Gastroesophageal sphincter (tissue), 4 donors: Measurements from ENCODE around the gene H19. TPM values are rescaled to one million over a fixed set of nuclear protein-coding genes. Genes with fewer than 3 reads are reported as not detected.

ENCODE experiments used
- ATAC-seq: fragments of 150-250 bp; one replicate; pipeline ENCODE4 v1.9.1; 2016; ENCODE audit warnings: mild to moderate bottlenecking, moderate library complexity
- H3K27ac ChIP-seq, 4 donors: fragments of 200-600 bp; sonication (generic) in 3 of 4; 1 replicate in 3 of 4; 2 replicates in 1 of 4; pipeline ENCODE4 v1.5.1; 2016 to 2019
- H3K27me3 ChIP-seq: fragments of 200-600 bp; sonication (generic); one replicate; pipeline ENCODE4 v1.5.1; 2019
- H3K36me3 ChIP-seq, 2 donors: fragments of 200-600 bp; sonication (generic); one replicate each; pipeline ENCODE4 v1.5.1; 2019; ENCODE audit warnings: control low read depth in 1 of 2
- H3K4me1 ChIP-seq, 3 donors: fragments of 200-600 bp; sonication (generic); 1 replicate in 2 of 3; 2 replicates in 1 of 3; pipeline ENCODE4 v1.5.1; 2016 to 2019; ENCODE audit warnings: control low read depth in 2 of 3
- H3K4me3 ChIP-seq, 2 donors: fragments of 200-600 bp; sonication (generic); one replicate each; pipeline ENCODE4 v1.5.1; 2019; ENCODE audit warnings: mild to moderate bottlenecking in 1 of 2, moderate library complexity in 1 of 2
- H3K9me3 ChIP-seq, 3 donors: fragments of 200-600 bp; sonication (generic); one replicate each; pipeline ENCODE4 v1.5.1; 2017 to 2019; ENCODE audit warnings: control low read depth in 2 of 3
- CTCF ChIP-seq, 4 experiments: fragments of 200-600 bp in 2 of 4; fragments of 450-650 bp in 2 of 4; sonication (generic) in 1 of 4; IDR thresholded peaks; one replicate each; pipeline ENCODE4 v1.5.1; 2017 to 2019; ENCODE audit warnings: antibody characterized with exemption in 4 of 4, mild to moderate bottlenecking in 2 of 4, moderate library complexity in 2 of 4
- EP300 ChIP-seq: sonication (generic); formaldehyde crosslinking; IDR thresholded peaks from one replicate; pipeline ENCODE4 v1.6.1; 2017; ENCODE audit warnings: antibody characterized with exemption, mild to moderate bottlenecking
- POLR2A ChIP-seq, 2 donors: fragments of 450-650 bp; IDR thresholded peaks; one replicate each; pipeline ENCODE4 v1.6.1; 2017; ENCODE audit warnings: antibody characterized with exemption in 2 of 2, mild to moderate bottlenecking in 2 of 2, moderate library complexity in 1 of 2
- POLR2AphosphoS5 ChIP-seq: sonication (generic); formaldehyde crosslinking; IDR thresholded peaks from one replicate; pipeline ENCODE4 v1.6.1; 2017; ENCODE audit warnings: antibody characterized with exemption
- WGBS, 2 donors: methylation state at CpG; one replicate each; pipeline ENCODE4 v1.1.5; 2018; ENCODE audit warnings: low coverage in 1 of 2; 5-methylcytosine and 5-hydroxymethylcytosine counted together
- total RNA-seq, 4 donors: library from RNA; depleted of rRNA; stranded (reverse); fragments of >200 nt; gene quantifications; one replicate each; pipeline ENCODE4 v1.1.0, GENCODE V29; 2016

The H19 gene
- total RNA-seq, 4 donors from 2014 or later, result 77.5 to 429 (median 399) TPM

- Histone ChIP-seq H3K36me3 (no peaks in the 10 kb centered on the region), H3K27me3 (no peaks in the 10 kb centered on the region), H3K9me3 (no peaks in the 10 kb centered on the region), H3K27ac (no peak overlapping the region), H3K4me1 (no peaks in the 10 kb centered on the region), H3K4me3 (no peak overlapping the region)
- TF ChIP-seq EP300 (no peak), POLR2A (IDR thresholded peaks at IDR 0.05) (no peak)
- no peak for ATAC-seq
- no CpG with 5 or more reads among the region's 6 CpGs for WGBS, 2 donors
Observed at GRCh38 chr11:1987024-1987423, 10.6 kb downstream of the H19 start.

GRCh38 chr11:1983601-1983961, 14.1 kb downstream of the H19 start:
- no peaks in the 10 kb centered on the region for H3K27me3 ChIP-seq
- no peaks in the 10 kb centered on the region for H3K9me3 ChIP-seq
- no peak overlapping the region for H3K4me3 ChIP-seq
- H3K4me1 ChIP-seq, result no peaks in the 10 kb centered on the region
- no CpG with 5 or more reads among the region's 12 CpGs for WGBS, 2 donors
- no peak for TF ChIP-seq POLR2AphosphoS5
- no peak for TF ChIP-seq EP300
- no peak for TF ChIP-seq CTCF (IDR thresholded peaks at IDR 0.05)
- TF ChIP-seq POLR2A (IDR thresholded peaks at IDR 0.05), result no peak
- no peak overlapping the region for H3K27ac ChIP-seq
- no peak for ATAC-seq
- H3K36me3 ChIP-seq, result no peaks in the 10 kb centered on the region

- no peaks in the 10 kb centered on the region for H3K4me1 ChIP-seq
- H3K9me3 ChIP-seq, result no peaks in the 10 kb centered on the region
- no peaks in the 10 kb centered on the region for H3K27me3 ChIP-seq
- no peak overlapping the region for H3K4me3 ChIP-seq
- no peak for TF ChIP-seq POLR2AphosphoS5
- no peak for TF ChIP-seq EP300
- no peak for TF ChIP-seq POLR2A (IDR thresholded peaks at IDR 0.05)
- TF ChIP-seq CTCF (IDR thresholded peaks at IDR 0.05), result no peak
- no peak overlapping the region for H3K27ac ChIP-seq
- no CpG with 5 or more reads among the region's 26 CpGs for WGBS, 2 donors
- ATAC-seq, result no peak
- H3K36me3 ChIP-seq, result no peaks in the 10 kb centered on the region
Observed at GRCh38 chr11:1982873-1983600, 14.6 kb downstream of the H19 start.

GRCh38 chr11:1979607-1980006, 18.0 kb downstream of the H19 start:
- Histone ChIP-seq H3K36me3 (no peaks in the 10 kb centered on the region), H3K4me3 (no peak overlapping the region), H3K27ac (no peak overlapping the region), H3K9me3 (no peaks in the 10 kb centered on the region), H3K27me3 (no peaks in the 10 kb centered on the region), H3K4me1 (no peaks in the 10 kb centered on the region)
- WGBS, 2 donors, result no CpG with 5 or more reads among the region's 11 CpGs
- ATAC-seq, result no peak
- TF ChIP-seq EP300, result no peak

- WGBS, 2 donors, result no CpG with 5 or more reads among the region's 26 CpGs
Observed at GRCh38 chr11:1978720-1979473, 18.7 kb downstream of the H19 start.

More at GRCh38 chr11:1978720-1979473, 18.7 kb downstream of the H19 start:
- TF ChIP-seq POLR2A (IDR thresholded peaks at IDR 0.05) (no peak), CTCF (IDR thresholded peaks at IDR 0.05) (no peak), EP300 (no peak), POLR2AphosphoS5 (no peak)
- H3K4me1 ChIP-seq, result no peaks in the 10 kb centered on the region
- no peaks in the 10 kb centered on the region for H3K36me3 ChIP-seq
- H3K27ac ChIP-seq, result no peak overlapping the region
- H3K9me3 ChIP-seq, result no peaks in the 10 kb centered on the region
- no peaks in the 10 kb centered on the region for H3K27me3 ChIP-seq
- ATAC-seq, result no peak
- no peak overlapping the region for H3K4me3 ChIP-seq
